Mucosa of descending colon (tissue), 3 donors: ENCODE measurements around the gene PHACTR1. TPM values are rescaled to one million over a fixed set of nuclear protein-coding genes. Genes with fewer than 3 reads are reported as not detected.

ENCODE experiments used
- ATAC-seq: fragments of 200-7000 bp; cut with Tn5 transposase; one replicate; pipeline ENCODE4 v1.9.1; 2020; ENCODE audit warnings: mild to moderate bottlenecking, moderate library complexity
- DNase-seq, 3 donors: peaks; one replicate each; pipeline ENCODE4 v3.0.0-alpha.2; 2020
- H3K36me3 ChIP-seq: fragments of 200-600 bp; one replicate; pipeline ENCODE4 v1.8.0; 2021; ENCODE audit warnings: low read depth, mild to moderate bottlenecking
- H3K4me1 ChIP-seq: fragments of 200-600 bp; one replicate; pipeline ENCODE4 v1.8.0; 2021; ENCODE audit warnings: low read depth, mild to moderate bottlenecking
- H3K4me3 ChIP-seq: fragments of 200-600 bp; one replicate; pipeline ENCODE4 v1.8.0; 2021; ENCODE audit warnings: mild to moderate bottlenecking
- H3K9me3 ChIP-seq: fragments of 200-600 bp; one replicate; pipeline ENCODE4 v1.8.0; 2021; ENCODE audit warnings: mild to moderate bottlenecking
- intact Hi-C, 2 donors: fragments of 100-400 bp; cut with DNase I in 1 of 2; cut with micrococcal nuclease in 1 of 2; formaldehyde crosslinking; loops; one replicate each; pipeline versions ENCODE4 v1.11.0 to v1.11.1; 2022; cut with DNase I, micrococcal nuclease
- total RNA-seq, 3 donors: library from RNA; stranded (reverse); fragmentation: NEBNext Ultra II Directional in 2 of 3; extraction: Animal tissue kit (Norgen Biotek cat#: 25700) in 2 of 3; gene quantifications; one replicate each; pipeline versions ENCODE4 v1.2.1 to v1.2.4, GENCODE V29; 2021 to 2023
- TF ChIP-seq, protein P1 (sequence below): fragments of 200-600 bp; IDR thresholded peaks from one replicate; pipeline ENCODE4 v1.8.0; 2022; ENCODE audit warnings: antibody characterized with exemption, mild to moderate bottlenecking
- donor health status: DM: no; HTN: no; CAD: no; lungs with moderate emphysema.
- donor health status: DM: no; HTN: no; CAD: no.
- donor health status: DM: no; HTN: yes; CAD: no.

PHACTR1 gene
- total RNA-seq, 3 donors from 2014 or later, result 2.7 to 4.7 (median 3.1) TPM

GRCh38 chr6:13298446-13298845 is 581.9 kb downstream of the PHACTR1 start:
- no peak for ATAC-seq
- H3K36me3 ChIP-seq, result no peaks in the 10 kb centered on the region

GRCh38 chr6:13299403-13299821 is 582.8 kb downstream of the PHACTR1 start:
- Histone ChIP-seq H3K9me3 (no peaks in the 10 kb centered on the region), H3K36me3 (no peaks in the 10 kb centered on the region), H3K4me3 (no peak overlapping the region), H3K4me1 (peaks cover 21% of the 10 kb centered on the region)
- TF ChIP-seq, protein P1, sequence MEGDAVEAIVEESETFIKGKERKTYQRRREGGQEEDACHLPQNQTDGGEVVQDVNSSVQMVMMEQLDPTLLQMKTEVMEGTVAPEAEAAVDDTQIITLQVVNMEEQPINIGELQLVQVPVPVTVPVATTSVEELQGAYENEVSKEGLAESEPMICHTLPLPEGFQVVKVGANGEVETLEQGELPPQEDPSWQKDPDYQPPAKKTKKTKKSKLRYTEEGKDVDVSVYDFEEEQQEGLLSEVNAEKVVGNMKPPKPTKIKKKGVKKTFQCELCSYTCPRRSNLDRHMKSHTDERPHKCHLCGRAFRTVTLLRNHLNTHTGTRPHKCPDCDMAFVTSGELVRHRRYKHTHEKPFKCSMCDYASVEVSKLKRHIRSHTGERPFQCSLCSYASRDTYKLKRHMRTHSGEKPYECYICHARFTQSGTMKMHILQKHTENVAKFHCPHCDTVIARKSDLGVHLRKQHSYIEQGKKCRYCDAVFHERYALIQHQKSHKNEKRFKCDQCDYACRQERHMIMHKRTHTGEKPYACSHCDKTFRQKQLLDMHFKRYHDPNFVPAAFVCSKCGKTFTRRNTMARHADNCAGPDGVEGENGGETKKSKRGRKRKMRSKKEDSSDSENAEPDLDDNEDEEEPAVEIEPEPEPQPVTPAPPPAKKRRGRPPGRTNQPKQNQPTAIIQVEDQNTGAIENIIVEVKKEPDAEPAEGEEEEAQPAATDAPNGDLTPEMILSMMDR, result no peak
- ATAC-seq (no peak), DNase-seq (no peak)
- intact Hi-C loops, result no loop called here

More at GRCh38 chr6:13298446-13298845, 581.9 kb downstream of the PHACTR1 start:
- no peak overlapping the region for H3K4me3 ChIP-seq
- no peak for DNase-seq
- intact Hi-C loops, result no loop called here
- TF ChIP-seq, protein P1, result no peak
- H3K9me3 ChIP-seq, result no peaks in the 10 kb centered on the region
- peaks cover 11% of the 10 kb centered on the region for H3K4me1 ChIP-seq

DNA sequence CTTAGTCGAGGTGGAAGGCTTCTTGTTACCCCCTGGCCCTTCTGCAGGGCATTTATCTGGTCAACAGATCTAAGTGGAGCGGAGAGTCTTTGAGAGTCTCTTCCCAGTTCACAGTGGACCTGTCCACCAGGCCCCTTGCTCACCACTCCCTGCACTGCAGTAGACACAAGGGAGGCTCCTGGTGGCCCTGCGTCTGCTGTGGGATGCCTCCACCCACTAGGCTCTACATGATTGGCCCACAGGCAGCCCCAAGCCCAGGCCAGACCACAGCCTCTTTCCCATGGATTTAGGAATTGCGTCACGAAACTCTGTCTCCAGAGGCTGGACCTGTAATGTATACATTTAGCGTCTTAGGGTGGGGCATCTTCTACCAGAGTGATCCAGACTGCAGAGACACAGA is 583.4 kb downstream of the PHACTR1 start:
- H3K36me3 ChIP-seq, result no peaks in the 10 kb centered on the region
- peaks cover 21% of the 10 kb centered on the region for H3K4me1 ChIP-seq
- ATAC-seq, result no peak
- H3K4me3 ChIP-seq, result no peak overlapping the region
- TF ChIP-seq, protein P1, result no peak
- H3K9me3 ChIP-seq, result no peaks in the 10 kb centered on the region
- DNase-seq, result no peak
- intact Hi-C loops, result no loop called here

DNA sequence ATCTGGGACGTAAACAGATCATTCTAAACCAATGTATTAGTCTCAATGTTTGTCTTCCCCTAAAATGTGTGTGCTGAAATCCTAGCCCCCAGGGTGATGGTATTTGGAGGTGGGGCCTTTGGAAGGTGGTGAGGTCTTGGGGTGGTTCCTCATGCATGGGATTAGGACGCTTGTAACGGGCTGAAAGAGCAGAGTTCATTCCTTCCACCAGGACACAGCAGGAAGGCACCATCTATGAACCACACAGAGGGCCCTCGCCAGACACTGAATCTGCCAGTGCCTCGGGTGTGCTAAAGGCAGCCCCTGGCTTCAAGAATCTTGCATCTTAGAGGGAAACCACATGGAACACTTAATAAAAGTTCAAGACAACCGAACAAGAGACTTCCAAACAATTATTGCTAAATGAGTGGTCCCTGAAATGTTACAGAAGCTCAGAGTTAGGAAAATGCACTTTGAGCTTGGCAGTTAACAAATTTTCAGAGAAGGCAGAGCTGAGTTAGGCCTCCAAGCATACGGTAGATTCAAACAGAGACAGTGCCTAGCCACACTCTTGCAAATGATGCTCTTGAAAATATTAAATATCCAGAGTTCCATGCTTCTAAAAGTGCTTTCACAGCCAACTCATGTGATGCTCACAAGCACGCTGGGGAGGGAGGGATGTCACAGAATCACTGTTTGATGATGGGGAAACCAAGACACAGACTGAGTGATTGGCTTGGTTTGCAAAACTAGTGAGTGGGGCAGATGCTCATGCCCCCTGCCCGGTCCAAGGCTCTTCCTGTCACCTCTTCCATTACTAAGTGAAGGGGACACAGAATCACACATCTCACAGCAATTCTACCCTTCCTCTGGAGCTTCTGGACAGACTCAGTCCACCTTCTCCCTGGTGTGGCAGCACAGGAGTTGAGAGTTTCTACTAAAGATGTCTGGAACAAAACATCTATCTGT is 584.4 kb downstream of the PHACTR1 start:
- intact Hi-C loops, result no loop called here
- H3K36me3 ChIP-seq, result no peaks in the 10 kb centered on the region
- ATAC-seq (no peak), DNase-seq (no peak)
- no peaks in the 10 kb centered on the region for H3K9me3 ChIP-seq
- TF ChIP-seq, protein P1, result no peak
- no peak overlapping the region for H3K4me3 ChIP-seq
- peaks cover 21% of the 10 kb centered on the region for H3K4me1 ChIP-seq

GRCh38 chr6:13302291-13302690 is 585.7 kb downstream of the PHACTR1 start:
- no peak for ATAC-seq
- Histone ChIP-seq H3K4me1 (peaks cover 21% of the 10 kb centered on the region), H3K4me3 (no peak overlapping the region), H3K9me3 (no peaks in the 10 kb centered on the region), H3K36me3 (peaks cover 5% of the 10 kb centered on the region)
- intact Hi-C loops, result no loop called here
- TF ChIP-seq, protein P1, result no peak
- DNase-seq, result no peak
